ENCODE results near the gene GRIK5. TPM values are rescaled to one million over a fixed set of nuclear protein-coding genes. Genes with fewer than 3 reads are reported as not detected.

The GRIK5 gene
- polyA plus RNA-seq, 1 donor (not counting 4 experiments of a cell fraction or from before 2014, with no cell fraction given) = 0.17 TPM

DNA sequence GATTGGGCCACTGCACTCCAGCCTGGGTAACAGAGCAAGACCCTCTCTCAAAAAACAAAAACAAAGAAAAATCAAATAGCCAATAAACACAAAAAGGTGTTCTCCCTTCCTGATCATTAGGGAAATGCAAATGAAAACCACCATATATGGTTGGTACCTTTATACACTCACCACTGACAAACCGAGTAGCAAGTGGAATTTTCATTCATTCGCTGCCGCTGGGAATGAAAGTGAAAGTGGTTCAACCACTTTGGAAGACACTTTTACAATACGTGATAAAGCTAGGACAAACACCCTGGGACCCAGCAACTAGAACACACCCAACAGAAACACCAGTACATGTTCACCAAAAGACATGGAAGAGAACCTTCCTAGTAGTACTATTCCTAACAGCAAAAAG, 21.0 kb downstream of the GRIK5 start:
- H3K4me2 ChIP-seq (ENCODE audit: control insufficient read depth, extremely low read depth, insufficient read depth, low read depth, low read length) = peak overlapping the region; percentile 96
- no peaks in the 10 kb centered on the region for H3K36me3 ChIP-seq (ENCODE audit: control insufficient read depth in 2 of 2, extremely low read depth in 1 of 2, insufficient read depth in 2 of 2, low read length in 2 of 2)
- peak overlapping the region; percentile 13 to 73 (median 62) for H3K4me3 ChIP-seq (ENCODE audit: control insufficient read depth in 2 of 3, extremely low read depth in 1 of 3, insufficient read depth in 2 of 3, low read depth in 1 of 3, low read length in 3 of 3)
- H3K4me1 ChIP-seq (ENCODE audit: control insufficient read depth, extremely low read depth, insufficient read depth, low read length) = peaks cover 39% of the 10 kb centered on the region
- H3K9me1 ChIP-seq (ENCODE audit: control insufficient read depth, extremely low read depth, insufficient read depth, low read length) = no peaks in the 10 kb centered on the region
- H3K79me2 ChIP-seq (ENCODE audit: control insufficient read depth, insufficient read depth, low read length) = no peaks in the 10 kb centered on the region
- H3K27me3 ChIP-seq (ENCODE audit: control insufficient read depth, extremely low read depth, insufficient read depth, low read length) = no peaks in the 10 kb centered on the region
- no peaks in the 10 kb centered on the region for H3K9me3 ChIP-seq (ENCODE audit: control insufficient read depth, low read depth, low read length)
- H3K27ac ChIP-seq (ENCODE audit: control insufficient read depth, insufficient read depth, low read length) = peak overlapping the region; percentile 52
- peak overlapping the region; percentile 93 for H2AFZ ChIP-seq (ENCODE audit: control insufficient read depth, low read length)
- dilution Hi-C loops (cut with MboI; ENCODE audit: extremely low pct_ligation_motif_present, low sequenced_read_pairs) = no loop called here
- peak overlapping the region; percentile 45 for H3K9ac ChIP-seq (ENCODE audit: control insufficient read depth, extremely low read depth, insufficient read depth, low read length)
- DNase-seq (ENCODE audit: low read depth, low spot score) = no peak
- no peaks in the 10 kb centered on the region for H4K20me1 ChIP-seq (ENCODE audit: control insufficient read depth, extremely low read depth, insufficient read depth, low read length)
- peak; percentile 89 for FAIRE-seq
- no peak for TF ChIP-seq EZH2 (IDR thresholded peaks at IDR 0.05; ENCODE audit: low read length)
- TF ChIP-seq, protein P1, sequence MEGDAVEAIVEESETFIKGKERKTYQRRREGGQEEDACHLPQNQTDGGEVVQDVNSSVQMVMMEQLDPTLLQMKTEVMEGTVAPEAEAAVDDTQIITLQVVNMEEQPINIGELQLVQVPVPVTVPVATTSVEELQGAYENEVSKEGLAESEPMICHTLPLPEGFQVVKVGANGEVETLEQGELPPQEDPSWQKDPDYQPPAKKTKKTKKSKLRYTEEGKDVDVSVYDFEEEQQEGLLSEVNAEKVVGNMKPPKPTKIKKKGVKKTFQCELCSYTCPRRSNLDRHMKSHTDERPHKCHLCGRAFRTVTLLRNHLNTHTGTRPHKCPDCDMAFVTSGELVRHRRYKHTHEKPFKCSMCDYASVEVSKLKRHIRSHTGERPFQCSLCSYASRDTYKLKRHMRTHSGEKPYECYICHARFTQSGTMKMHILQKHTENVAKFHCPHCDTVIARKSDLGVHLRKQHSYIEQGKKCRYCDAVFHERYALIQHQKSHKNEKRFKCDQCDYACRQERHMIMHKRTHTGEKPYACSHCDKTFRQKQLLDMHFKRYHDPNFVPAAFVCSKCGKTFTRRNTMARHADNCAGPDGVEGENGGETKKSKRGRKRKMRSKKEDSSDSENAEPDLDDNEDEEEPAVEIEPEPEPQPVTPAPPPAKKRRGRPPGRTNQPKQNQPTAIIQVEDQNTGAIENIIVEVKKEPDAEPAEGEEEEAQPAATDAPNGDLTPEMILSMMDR (optimal IDR thresholded peaks at IDR 0.05 in 1 of 3, IDR thresholded peaks at IDR 0.05 in 1 of 3, conservative IDR thresholded peaks at IDR 0.05 in 1 of 3; ENCODE audit: extremely low read depth in 1 of 3, insufficient read depth in 2 of 3, low read length in 3 of 3) = no peak

DNA sequence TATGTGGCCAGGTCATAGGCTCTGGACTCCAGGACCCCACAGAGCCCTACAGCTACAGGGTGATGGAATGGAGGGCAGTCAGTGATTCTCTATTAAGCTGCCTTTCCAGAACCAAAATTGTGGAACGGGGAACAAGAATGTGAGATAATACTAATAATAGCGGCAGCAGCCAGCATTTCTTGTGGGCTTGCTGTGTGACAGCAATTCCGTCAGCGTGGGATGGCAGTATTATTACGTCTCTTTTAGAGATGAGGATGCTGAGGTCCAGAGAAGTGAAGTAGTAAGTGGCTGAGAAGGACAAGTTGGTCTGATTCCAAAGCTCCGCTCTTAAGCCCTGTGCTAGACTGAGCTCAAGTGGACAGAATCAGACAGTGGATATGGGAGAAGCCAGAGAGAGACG, 24.4 kb downstream of the GRIK5 start:
- H3K27me3 ChIP-seq (ENCODE audit: control insufficient read depth, extremely low read depth, insufficient read depth, low read length) = no peaks in the 10 kb centered on the region
- H3K9me3 ChIP-seq (ENCODE audit: control insufficient read depth, low read depth, low read length) = no peaks in the 10 kb centered on the region
- peaks cover 11% of the 10 kb centered on the region for H3K4me1 ChIP-seq (ENCODE audit: control insufficient read depth, extremely low read depth, insufficient read depth, low read length)
- dilution Hi-C loops (cut with MboI; ENCODE audit: extremely low pct_ligation_motif_present, low sequenced_read_pairs) = no loop called here
- H3K36me3 ChIP-seq (ENCODE audit: control insufficient read depth in 2 of 2, extremely low read depth in 1 of 2, insufficient read depth in 2 of 2, low read length in 2 of 2) = no peaks in the 10 kb centered on the region
- H3K9ac ChIP-seq (ENCODE audit: control insufficient read depth, extremely low read depth, insufficient read depth, low read length) = no peak overlapping the region
- H3K4me2 ChIP-seq (ENCODE audit: control insufficient read depth, extremely low read depth, insufficient read depth, low read depth, low read length) = no peak overlapping the region
- H3K79me2 ChIP-seq (ENCODE audit: control insufficient read depth, insufficient read depth, low read length) = no peaks in the 10 kb centered on the region
- H2AFZ ChIP-seq (ENCODE audit: control insufficient read depth, low read length) = no peak overlapping the region
- no peak overlapping the region for H3K4me3 ChIP-seq (ENCODE audit: control insufficient read depth in 2 of 3, extremely low read depth in 1 of 3, insufficient read depth in 2 of 3, low read depth in 1 of 3, low read length in 3 of 3)
- no peaks in the 10 kb centered on the region for H3K9me1 ChIP-seq (ENCODE audit: control insufficient read depth, extremely low read depth, insufficient read depth, low read length)
- TF ChIP-seq, protein P1 (optimal IDR thresholded peaks at IDR 0.05 in 1 of 3, IDR thresholded peaks at IDR 0.05 in 1 of 3, conservative IDR thresholded peaks at IDR 0.05 in 1 of 3; ENCODE audit: extremely low read depth in 1 of 3, insufficient read depth in 2 of 3, low read length in 3 of 3) = no peak
- TF ChIP-seq EZH2 (IDR thresholded peaks at IDR 0.05; ENCODE audit: low read length) = no peak
- H3K27ac ChIP-seq (ENCODE audit: control insufficient read depth, insufficient read depth, low read length) = no peak overlapping the region
- no peak for DNase-seq (ENCODE audit: low read depth, low spot score)
- H4K20me1 ChIP-seq (ENCODE audit: control insufficient read depth, extremely low read depth, insufficient read depth, low read length) = no peaks in the 10 kb centered on the region
- FAIRE-seq = no peak
